GM21619 (cell line): ENCODE results near the gene ABCC1.

ENCODE experiments used
- ATAC-seq: cut with Tn5 transposase; IDR thresholded peaks from one replicate; pipeline ENCODE4 v1.9.1; 2021; ENCODE audit not compliant: unreplicated experiment

ABCC1 gene

GRCh38 chr16:16106466-16106865 lies 157.1 kb downstream of the ABCC1 start:
- no peak for ATAC-seq

DNA sequence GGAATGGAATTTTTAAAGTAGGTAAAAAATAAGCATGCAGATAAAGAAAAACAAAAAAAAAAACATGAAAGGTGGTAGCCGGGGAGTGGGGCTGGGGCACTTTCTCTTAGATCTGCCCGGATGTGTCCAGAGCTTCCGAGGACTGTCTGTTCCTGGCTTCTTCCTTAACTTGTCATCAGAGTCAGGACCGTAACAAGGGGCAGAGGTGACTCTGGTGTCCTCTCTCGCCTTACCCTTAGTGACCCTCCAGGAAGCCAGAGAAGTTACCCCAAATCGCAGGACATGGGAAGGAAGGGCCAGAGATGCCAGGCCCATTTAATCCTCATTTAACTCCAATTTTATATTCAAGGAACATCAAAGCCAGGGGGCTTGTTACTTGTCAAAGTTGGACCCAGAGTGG lies 158.4 kb downstream of the ABCC1 start:
- no peak for ATAC-seq

DNA sequence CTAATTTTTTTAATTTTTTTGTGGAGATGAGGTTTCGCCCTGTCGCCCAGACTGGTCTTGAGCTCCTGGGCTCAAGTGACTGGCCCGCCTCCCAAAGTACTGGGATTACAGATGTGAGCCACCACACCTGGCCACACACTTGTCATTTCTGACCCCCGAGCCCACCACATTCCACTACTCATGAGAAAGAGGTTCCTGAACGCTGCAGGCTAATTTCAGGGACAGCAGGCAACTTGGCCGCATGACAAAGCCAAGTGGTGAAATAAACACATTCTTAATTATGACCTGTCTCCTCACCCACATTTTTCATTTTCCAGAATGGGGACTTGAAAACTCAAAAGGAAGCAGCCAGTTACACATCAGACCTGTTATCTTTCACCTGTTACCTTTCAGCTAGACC lies 159.3 kb downstream of the ABCC1 start:
- no peak for ATAC-seq

- ATAC-seq, result no peak
Measured at GRCh38 chr16:16109453-16110110, 160.2 kb downstream of the ABCC1 start.

DNA sequence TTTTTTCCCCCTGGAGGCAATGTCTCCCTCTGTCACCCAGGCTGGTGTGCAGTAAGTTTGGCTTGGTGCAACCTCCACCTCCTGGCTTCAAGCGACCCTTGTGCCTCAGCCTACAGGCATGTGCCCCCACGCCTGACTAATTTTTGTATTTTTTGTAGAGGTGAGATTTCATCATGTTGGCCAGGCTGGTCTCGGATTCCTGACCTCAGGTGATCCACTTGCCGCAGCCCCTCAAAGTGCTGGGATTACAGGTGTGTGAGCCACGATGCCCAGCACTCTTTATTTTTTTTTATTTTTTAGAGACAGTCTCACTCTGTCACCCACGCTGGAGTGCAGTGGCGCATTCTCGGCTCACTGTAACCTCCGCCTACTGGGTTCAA lies 160.7 kb downstream of the ABCC1 start:
- ATAC-seq, result no peak

DNA sequence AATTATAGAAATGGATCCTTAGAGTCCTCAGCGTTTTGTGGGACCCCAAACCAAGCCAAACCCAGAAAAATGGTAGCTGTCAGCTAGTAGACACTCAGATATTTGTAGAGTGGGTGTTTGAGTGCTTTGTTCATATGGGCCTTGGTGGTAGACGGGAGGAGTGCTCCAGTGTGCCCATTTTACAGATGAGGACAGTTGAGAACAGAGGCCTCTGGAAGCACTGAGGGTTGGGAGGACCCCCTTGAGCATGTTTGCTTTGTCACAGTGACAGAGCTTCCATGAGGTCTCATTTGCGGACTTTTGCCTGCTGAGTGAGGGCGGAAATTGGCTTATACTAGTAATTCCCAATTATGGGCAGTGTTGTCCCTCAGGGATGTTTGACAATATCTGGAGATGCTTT lies 162.2 kb downstream of the ABCC1 start:
- ATAC-seq, result no peak

DNA sequence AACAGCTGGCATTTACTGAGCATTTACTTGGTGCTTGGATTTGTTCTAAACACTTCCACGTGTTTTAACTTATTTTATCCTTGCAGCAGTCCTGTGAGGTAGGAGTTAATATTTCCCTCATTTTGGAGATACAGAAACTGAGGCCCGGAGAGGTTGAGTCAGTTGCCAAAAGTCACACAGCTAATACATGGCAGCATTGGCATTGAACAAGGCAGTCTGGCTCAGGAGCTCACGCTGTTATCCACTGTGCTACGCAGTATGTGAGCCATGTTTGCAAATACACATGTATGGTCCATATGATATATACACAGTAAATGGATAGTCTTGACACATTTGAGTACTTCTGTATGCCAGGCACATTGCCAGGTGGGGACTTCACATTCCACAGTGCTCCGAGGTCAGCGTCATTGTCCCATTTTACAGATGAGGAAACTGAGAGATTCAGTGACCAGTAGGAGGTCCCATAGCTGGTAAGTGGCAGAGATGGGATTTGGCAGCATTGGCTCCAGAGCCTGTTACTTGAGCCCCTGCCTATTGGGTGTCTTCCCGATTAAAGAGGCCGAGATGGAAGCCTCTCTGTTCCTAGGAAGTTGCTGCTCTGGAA lies 163.1 kb downstream of the ABCC1 start:
- no peak for ATAC-seq

DNA sequence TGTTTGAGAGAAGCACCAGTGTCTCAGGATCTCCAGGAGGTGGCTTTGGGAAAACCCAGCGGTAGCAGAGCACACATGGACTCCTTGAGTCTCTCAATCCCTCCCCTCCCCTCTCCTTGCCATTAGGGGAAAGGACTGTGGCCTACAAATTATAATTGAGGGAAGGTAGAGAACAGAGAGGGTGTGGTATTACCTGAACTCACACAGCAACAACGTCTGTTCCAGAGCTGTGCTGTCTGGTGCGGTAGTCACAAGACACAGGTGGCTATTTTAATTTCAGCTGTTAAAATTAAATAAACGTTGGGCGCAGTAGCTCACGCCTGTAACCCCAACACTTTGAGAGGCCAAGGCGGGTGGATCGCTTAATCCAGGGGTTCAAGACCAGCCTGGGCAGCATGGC lies 163.7 kb downstream of the ABCC1 start:
- no peak for ATAC-seq

GRCh38 chr16:16116841-16117240 lies 167.4 kb downstream of the ABCC1 start:
- no peak for ATAC-seq

GRCh38 chr16:16118337-16118736 lies 168.9 kb downstream of the ABCC1 start:
- ATAC-seq, result no peak

GRCh38 chr16:16120044-16120381 lies 170.6 kb downstream of the ABCC1 start:
- no peak for ATAC-seq

DNA sequence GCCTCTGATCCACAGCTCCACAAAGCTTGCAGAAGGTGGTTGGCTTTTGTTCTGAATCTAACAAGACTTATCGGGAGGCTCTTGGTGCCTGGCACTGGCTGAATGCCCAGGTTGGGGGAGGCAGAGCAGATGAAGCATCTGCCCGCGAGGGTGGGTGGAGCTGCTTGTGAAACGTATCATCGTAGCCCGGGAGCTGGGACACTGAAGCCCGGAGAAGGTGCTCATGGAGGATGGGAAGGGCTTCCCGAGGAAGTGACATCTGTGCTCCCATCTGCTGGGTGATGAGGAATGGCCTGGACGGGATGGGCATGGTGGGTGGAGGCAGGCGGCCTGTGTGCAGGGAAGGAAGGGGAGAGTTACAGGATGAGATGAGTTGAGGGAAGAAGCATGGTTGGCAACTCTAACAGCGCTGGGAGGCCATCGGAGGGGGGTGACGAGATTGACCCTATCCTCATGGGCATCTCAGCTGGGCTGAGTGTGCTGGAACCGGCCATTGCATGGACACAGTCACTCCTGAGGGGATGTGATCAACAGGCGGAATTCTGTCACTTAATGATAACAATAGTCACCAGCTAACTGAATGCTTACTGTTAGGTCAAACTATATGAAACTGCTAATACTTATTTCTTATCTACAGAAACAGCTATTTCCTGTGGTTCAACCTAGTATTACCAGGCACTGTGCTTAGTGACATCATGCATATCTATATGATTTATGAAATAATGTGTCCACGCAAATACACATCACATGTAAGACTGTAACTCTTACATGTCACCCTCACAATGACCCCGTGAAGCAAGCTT lies 171.2 kb downstream of the ABCC1 start:
- ATAC-seq, result no peak

DNA sequence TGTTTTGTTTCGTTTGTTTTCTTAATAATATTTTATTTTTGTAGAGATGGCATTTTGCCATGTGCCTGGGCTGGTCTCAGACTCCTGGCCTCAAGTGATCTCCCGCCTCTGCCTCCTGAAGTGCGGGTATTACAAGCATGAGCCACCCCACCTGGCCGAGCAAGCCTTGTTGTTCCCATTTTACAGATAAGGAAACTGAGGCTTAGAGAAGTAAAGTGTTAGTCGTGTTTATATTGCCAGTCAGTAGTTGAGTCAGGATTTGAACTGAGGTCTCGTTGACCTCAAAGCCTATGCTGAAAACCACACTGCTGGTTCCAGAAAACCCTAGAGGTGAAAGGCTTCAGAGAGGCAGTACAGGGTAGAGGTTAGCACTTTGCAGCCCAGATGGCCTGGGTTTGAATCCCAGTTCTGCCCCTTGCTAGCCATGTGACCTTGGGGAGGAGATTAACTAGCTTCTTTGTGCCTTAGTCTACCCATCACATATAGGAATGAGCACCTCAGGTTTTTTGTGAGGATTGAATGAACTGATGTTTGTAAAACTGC lies 171.8 kb downstream of the ABCC1 start:
- ATAC-seq, result no peak

- no peak for ATAC-seq
Measured at GRCh38 chr16:16122264-16122663, 172.8 kb downstream of the ABCC1 start.

DNA sequence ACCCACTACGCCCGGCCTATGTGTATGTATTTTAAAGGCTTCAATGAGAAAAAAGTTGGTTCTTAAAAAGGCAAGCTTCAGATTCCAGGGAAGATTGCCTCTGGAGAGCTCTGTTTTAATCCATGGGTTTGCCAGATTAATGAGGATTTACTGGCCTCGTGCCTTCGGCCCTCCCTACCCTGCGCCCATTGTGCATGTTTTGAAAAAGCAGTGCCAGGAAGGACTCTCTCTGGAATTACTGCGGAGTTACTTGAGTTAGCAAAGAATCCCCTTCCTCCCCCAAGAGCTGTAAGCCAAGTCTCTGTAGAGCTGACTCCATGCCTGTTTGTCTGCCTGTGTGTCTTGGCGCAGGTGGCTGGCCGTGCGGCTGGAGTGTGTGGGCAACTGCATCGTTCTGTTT lies 175.0 kb downstream of the ABCC1 start:
- no peak for ATAC-seq

GRCh38 chr16:16124974-16125373 lies 175.6 kb downstream of the ABCC1 start:
- ATAC-seq, result no peak

DNA sequence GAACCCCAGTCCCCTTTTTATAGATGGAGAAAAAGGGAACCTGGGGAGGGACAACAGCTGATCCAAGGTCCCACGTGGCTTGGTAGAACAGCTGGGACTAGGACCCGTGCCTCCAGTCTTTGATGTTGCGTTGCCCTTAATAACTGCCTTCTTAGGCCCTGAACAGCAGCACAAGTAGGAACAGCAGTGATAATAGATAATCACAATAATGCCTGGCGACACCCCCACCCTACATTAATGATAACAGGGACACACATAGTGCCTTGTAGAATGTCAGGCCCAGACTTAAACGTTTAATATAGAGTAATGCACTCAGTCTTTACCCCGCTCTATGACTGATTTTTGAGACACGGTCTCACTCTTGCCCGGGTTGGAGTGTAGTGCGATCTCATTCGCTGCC lies 177.5 kb downstream of the ABCC1 start:
- ATAC-seq, result no peak

GRCh38 chr16:16127469-16128116 lies 178.2 kb downstream of the ABCC1 start:
- ATAC-seq, result no peak

GRCh38 chr16:16131204-16131603 lies 181.8 kb downstream of the ABCC1 start:
- no peak for ATAC-seq

DNA sequence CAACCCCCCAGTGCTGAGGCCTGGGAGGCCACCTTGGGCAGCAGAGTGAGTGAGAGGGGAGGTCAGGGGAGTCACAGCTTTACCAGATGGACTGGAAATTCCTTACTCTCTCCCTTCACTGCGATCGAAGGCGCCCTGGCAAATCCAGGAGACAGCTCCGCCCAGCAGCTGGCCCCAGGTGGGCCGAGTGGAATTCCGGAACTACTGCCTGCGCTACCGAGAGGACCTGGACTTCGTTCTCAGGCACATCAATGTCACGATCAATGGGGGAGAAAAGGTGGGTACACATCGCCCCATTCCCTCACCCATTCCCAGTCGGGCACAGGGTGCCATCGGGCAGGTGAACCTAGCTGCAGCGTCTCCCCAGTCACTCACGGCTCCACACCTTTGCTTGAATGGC lies 182.2 kb downstream of the ABCC1 start:
- ATAC-seq, result no peak

- ATAC-seq, result no peak
Measured at GRCh38 chr16:16133943-16134604, 184.7 kb downstream of the ABCC1 start.
